GM19025 (cell line): Measurements from ENCODE around the gene TPMT.
"Not testable (repeated sequence)": the region's sequence is repeated elsewhere in the genome, so short reads cannot be mapped to it uniquely, and the experiment has no call there.

ENCODE experiments used
- ATAC-seq: cut with Tn5 transposase; IDR thresholded peaks from one replicate; pipeline ENCODE4 v1.9.1; 2021; ENCODE audit warnings: mild to moderate bottlenecking, low read depth, moderate library complexity; ENCODE audit not compliant: unreplicated experiment

The TPMT gene

GRCh38 chr6:18160911-18161310 is 6.0 kb upstream of the TPMT start:
- ATAC-seq, result no peak

DNA sequence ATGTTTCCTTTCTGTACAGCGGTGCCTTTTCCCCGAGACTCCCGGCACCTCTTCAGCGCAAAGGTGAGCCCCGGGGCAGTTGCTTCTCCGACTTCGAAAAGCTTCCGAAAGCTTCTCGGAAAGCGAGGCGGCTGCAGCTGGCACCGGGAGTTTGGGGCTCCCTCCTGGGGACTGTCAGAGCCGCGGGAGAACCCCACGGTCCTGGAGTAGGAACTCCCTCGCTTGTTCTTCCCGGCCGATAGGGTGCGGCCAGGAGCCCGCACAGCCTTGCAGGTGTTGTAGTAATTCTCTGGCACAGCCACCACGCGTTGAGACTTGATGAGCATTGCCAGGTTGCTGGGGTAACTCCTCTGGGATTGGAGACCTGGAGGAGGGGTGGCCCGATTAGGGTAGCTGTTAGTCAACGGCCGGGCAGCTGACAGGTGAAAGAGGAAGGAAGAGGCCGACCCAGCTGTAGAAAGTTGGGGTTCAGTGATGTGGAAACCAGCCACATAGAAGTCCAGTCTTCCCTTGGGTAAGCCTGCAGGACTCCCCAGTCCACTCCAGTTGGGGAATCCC is 1.1 kb upstream of the TPMT start:
- ATAC-seq, result peak; percentile 22

GRCh38 chr6:18155150-18155863 is 430 bp upstream of the TPMT start, which contains the start of gene KDM1B:
KDM1B (plus strand) TSS chr6:18155422; CDS start chr6:18159896, 4,474 bp downstream.
- peak; percentile 89 for ATAC-seq

GRCh38 chr6:18153311-18153703 is 1.6 kb downstream of the TPMT start:
- ATAC-seq, result no peak

DNA sequence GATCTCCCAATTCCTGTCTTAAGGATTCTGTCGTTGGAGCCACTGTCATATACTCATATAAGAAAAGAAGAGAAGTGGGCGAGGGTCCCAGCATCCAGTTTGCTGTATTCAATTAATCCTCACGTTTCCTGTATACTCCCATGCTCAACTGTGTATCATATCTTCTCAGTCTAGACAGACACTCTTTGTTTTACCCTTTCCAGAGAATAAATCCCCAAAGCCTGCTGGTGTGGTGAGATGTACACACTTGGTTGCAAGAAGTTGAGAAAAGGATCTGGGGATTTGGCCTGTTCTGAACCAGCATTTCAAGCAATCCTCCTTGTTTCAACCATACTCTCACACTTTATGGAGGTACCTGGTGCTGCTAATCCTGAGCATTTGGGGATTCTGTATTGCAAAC is 3.1 kb downstream of the TPMT start:
- ATAC-seq, result no peak

GRCh38 chr6:18151391-18151790 is 3.5 kb downstream of the TPMT start:
- not testable (repeated sequence) for ATAC-seq

- no peak for ATAC-seq
These were observed 6.4 kb downstream of the TPMT start for GRCh38 chr6:18148304-18149025.

DNA sequence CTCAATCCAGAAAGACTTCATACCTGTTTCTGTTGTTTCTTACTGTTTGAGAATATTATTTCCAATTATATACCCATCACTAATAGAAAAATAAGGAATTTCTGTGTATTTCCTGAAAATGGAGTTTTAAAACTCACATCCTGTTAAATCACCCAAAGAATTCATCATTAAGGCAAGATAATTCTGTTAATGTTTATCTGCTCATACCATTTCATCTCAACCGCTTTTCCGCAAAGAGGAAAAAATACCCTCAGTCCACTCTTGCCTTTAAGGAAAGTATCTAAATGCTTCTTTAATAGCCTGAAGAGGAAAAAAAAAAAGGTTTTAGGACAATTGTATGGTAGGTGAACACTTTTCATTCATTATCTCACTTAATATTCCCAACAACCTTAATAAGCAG is 7.3 kb downstream of the TPMT start:
- ATAC-seq, result no peak

DNA sequence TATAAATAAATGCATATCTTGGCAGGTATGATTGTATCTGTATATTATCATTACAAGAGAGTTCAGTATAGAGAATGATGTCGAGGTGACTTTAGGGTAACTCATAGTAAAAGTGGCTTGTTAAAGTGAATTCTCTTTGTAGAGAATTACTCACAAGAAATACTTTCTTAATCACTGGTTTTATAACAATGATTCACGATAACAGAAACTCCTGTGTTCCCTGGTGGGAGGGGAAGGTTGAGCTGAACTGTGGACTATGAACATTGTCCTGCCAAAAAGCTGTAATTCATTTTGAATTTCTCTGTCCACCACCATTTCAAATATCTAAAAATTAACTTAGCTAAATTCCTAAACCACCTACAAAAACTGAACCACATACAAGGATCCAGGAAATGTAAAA is 7.7 kb downstream of the TPMT start:
- no peak for ATAC-seq

GRCh38 chr6:18142591-18142861 is 12.4 kb downstream of the TPMT start:
- no peak for ATAC-seq

DNA sequence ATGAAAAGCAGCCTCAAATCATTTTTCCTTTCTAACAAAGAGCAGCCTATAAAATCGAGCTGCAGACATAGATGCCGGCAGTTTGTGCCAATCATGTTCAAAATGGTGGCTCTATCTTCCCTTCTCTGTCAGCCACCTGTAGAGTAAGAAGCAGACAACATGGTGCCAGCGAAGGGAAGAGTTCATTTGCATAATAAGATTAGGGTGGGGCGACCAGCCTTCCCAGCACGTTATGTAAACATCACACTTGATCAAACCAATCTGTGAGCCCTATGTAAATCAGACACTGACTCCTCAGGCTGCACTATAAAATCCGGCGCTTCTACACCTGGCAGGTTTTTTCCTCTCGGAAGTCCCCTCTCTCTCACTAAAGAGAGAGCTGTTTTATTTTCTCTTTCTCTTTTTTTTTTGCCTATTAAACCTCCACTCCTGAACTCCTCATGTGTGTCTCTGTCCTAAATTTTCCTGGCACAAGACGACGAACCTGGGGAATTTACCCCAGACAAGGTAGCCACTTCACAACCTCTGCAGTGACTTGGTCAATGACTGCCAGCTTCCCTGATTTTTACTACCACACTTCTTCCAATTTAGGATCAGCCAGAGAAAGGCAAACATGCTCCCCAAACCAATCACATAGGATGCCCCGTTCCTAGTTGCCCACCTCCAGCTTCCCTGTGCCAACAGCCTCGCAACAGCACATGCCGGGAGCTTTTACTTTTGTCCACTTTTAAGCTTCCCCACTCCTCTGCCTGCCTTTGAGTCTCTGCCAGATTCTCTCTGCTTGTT is 12.9 kb downstream of the TPMT start:
- no peak for ATAC-seq

- ATAC-seq, result no peak
These were observed 14.8 kb downstream of the TPMT start for GRCh38 chr6:18139935-18140621.

DNA sequence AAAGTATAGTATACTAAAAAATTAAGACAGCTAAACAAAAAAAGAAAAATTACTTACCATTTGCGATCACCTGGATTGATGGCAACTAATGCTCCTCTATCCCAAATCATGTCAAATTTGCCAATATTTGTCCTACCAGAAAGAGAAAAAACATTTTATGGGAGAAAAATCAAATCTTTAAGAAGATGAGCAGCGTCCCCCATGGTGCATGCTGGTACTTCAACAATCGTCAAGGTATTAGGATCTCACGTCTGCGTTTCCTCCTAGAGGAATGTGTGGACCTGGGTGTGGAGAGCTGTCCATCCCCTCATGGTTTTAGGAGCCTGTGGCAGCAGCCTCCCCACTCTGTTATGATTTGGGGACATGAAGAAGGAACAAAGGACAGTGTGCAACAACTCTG is 16.0 kb downstream of the TPMT start:
- ATAC-seq, result no peak

DNA sequence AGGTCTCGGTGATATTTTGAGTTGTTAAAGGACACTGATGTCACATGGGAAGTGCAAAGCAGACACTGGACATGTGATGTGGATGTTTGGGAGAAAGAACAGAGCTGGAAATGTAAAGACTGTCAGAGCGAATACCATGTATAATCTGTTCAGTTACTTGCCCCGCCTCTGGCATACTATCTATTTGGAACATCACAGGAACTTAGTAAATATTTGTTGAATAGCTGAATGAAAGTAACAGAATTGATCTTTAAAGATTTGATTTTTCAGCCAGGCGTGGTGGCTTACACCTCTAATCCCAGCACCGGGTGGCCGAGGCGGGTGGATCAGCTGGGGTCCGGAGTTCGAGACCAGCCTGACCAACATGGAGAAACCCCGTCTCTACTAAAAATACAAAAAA is 18.6 kb downstream of the TPMT start:
- ATAC-seq, result no peak

- no peak for ATAC-seq
These were observed 19.7 kb downstream of the TPMT start for GRCh38 chr6:18135171-18135570.

DNA sequence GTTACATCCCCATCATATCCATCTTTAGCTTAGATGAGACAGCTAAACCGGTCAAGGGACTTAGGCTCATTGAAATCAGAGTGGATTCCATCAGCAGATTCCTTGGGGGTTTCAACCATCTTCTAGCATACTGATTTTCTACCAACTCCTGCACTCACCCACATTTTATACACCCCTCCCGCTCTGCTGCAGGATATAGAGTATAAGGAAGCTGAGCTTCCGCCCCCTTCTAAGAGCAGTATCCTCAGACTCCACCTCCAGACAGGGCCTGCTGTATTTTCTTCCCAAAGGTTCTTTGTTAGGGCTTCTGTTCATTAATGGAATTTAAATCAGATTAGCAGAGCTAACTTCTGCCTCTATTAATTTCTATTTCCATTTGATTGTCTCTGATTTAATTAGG is 22.5 kb downstream of the TPMT start:
- no peak for ATAC-seq

- ATAC-seq, result no peak
These were observed 28.8 kb downstream of the TPMT start for GRCh38 chr6:18126121-18126520.

GRCh38 chr6:18122128-18123093 is 32.5 kb downstream of the TPMT start, which contains the start of gene NHLRC1:
NHLRC1 (minus strand) TSS chr6:18122677; CDS start chr6:18122606, 71 bp downstream.
- ATAC-seq, result peak; percentile 99

DNA sequence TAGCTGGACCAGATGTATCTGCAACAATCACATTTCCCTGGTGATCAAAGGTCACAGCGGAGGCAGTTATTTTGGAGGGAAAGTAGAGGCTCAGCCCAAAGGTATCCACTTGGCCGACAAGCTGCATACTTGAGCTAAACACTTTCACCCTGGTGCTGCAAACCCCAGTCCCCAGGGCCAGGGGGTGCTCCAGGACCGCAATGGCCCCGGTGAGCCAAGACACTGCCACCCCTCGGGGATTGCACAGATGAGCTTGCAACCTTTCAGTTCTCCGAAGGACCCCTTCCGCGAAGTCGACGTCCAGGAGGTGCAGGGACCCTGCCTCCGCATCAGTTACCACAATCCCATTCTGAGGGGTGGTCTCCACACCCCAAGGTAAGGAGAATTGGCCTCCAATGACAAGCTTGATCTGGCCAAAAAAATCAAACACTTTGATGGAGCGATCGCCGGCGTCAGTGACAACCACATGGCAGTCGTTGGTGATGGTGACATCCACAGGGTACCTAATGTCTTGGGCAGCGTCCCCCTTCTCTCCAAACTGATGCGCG is 33.2 kb downstream of the TPMT start:
- no peak for ATAC-seq
